H1 (cell line): Measurements from ENCODE around the gene STAMBPL1. TPM values are rescaled to one million over a fixed set of nuclear protein-coding genes. Genes with fewer than 3 reads are reported as not detected.

Source experiments
- CTCF ChIA-PET: fragments of 300-600 bp; sonication (Branson Sonifier 250); formaldehyde crosslinking; loops from one replicate; lab custom pipeline; 2021; ENCODE audit not compliant: partially characterized antibody; lab: Charles Lee
- POLR2A ChIA-PET: fragments of 300-600 bp; sonication (Branson Sonifier 250); formaldehyde crosslinking; loops from one replicate; lab custom pipeline; 2021; ENCODE audit warnings: inconsistent platforms; ENCODE audit not compliant: partially characterized antibody; lab: Charles Lee
- DNase-seq, 2 experiments: peaks; one replicate each; pipeline versions ENCODE4 v3.0.0 to v3.0.0-alpha.2; 2010 to 2022; ENCODE audit warnings: low spot score in 2 of 2, low read depth in 1 of 2, mixed read lengths in 1 of 2
- FAIRE-seq: peaks from 2 replicates; lab custom pipeline; 2011; peaks lifted over from hg19 to GRCh38; lab: Jason Lieb, UNC
- H2AFZ ChIP-seq: 2 replicates; pipeline ENCODE4 v1.8.1; 2012; ENCODE audit warnings: low read length, inconsistent platforms
- H2AK5ac ChIP-seq: 2 replicates; pipeline ENCODE4 v1.6.1; 2013; ENCODE audit warnings: low read depth, low read length
- H2BK120ac ChIP-seq: replicated peaks from 2 replicates; pipeline ENCODE3; 2013; ENCODE audit warnings: low read depth, low read length, inconsistent platforms
- H2BK12ac ChIP-seq: 2 replicates; pipeline ENCODE4 v1.6.1; 2013; ENCODE audit warnings: low read depth, low read length
- H2BK15ac ChIP-seq: 2 replicates; pipeline ENCODE4 v1.6.1; 2013; ENCODE audit warnings: low read length
- H2BK20ac ChIP-seq: 2 replicates; pipeline ENCODE4 v1.6.1; 2013; ENCODE audit warnings: low read length
- H2BK5ac ChIP-seq: 2 replicates; pipeline ENCODE4 v1.6.1; 2013; ENCODE audit warnings: low read depth, low read length
- H3K14ac ChIP-seq: 2 replicates; pipeline ENCODE4 v1.6.1; 2013; ENCODE audit warnings: inconsistent platforms; ENCODE audit not compliant: insufficient read length
- H3K18ac ChIP-seq: 2 replicates; pipeline ENCODE4 v1.6.1; 2013; ENCODE audit warnings: low read length; ENCODE audit errors: extremely low read depth
- H3K23ac ChIP-seq: 2 replicates; pipeline ENCODE4 v1.6.1; 2013; ENCODE audit warnings: inconsistent platforms; ENCODE audit not compliant: insufficient read length
- H3K23me2 ChIP-seq: 2 replicates; pipeline ENCODE4 v1.6.1; 2013; ENCODE audit warnings: low read depth, low read length
- H3K27ac ChIP-seq: 2 replicates; pipeline ENCODE4 v1.6.1; 2011; ENCODE audit warnings: low read depth, low read length, inconsistent platforms
- H3K27me3 ChIP-seq, 4 experiments: replicated peaks in 1 of 4; 1 replicate in 1 of 4; 2 replicates in 3 of 4; pipeline versions ENCODE4 v1.6.1 to v1.8.1; 2011 to 2013; ENCODE audit warnings: low read length in 3 of 4, mild to moderate bottlenecking in 3 of 4, inconsistent platforms in 2 of 4, mixed read lengths in 2 of 4, moderate library complexity in 1 of 4; ENCODE audit not compliant: control insufficient read depth in 3 of 4, insufficient read depth in 3 of 4; ENCODE audit errors: extremely low read depth in 1 of 4
- H3K36me3 ChIP-seq, 4 experiments: 2 replicates each; pipeline versions ENCODE4 v1.6.1 to v1.8.1; 2011 to 2013; ENCODE audit warnings: mild to moderate bottlenecking in 4 of 4, low read length in 3 of 4, moderate library complexity in 2 of 4, control low read depth in 1 of 4, inconsistent platforms in 1 of 4; ENCODE audit not compliant: insufficient read depth in 4 of 4, control insufficient read depth in 2 of 4
- H3K4ac ChIP-seq: replicated peaks from 2 replicates; pipeline ENCODE3; 2013; ENCODE audit warnings: low read length, low read depth, mixed read lengths, inconsistent platforms; ENCODE audit not compliant: insufficient read length
- H3K4me1 ChIP-seq, 4 experiments: replicated peaks in 1 of 4; 1 replicate in 1 of 4; 2 replicates in 3 of 4; pipeline versions ENCODE4 v1.6.1 to v1.8.1; 2011 to 2013; ENCODE audit warnings: low read length in 3 of 4, inconsistent platforms in 2 of 4, mixed read lengths in 1 of 4; ENCODE audit not compliant: insufficient read depth in 4 of 4, control insufficient read depth in 3 of 4
- H3K4me2 ChIP-seq, 2 experiments: 2 replicates each; pipeline versions ENCODE4 v1.6.1 to v1.8.1; 2011 to 2013; ENCODE audit warnings: low read depth in 2 of 2, low read length in 2 of 2, control low read depth in 1 of 2, inconsistent platforms in 1 of 2, mild to moderate bottlenecking in 1 of 2; ENCODE audit not compliant: insufficient read depth in 1 of 2
- H3K4me3 ChIP-seq, 4 experiments: fragments of 200-600, 300-600 bp in 1 of 4; sonication (generic), shearing (Covaris generic), sonication (Bioruptor Twin) in 1 of 4; 2 replicates each; pipeline versions ENCODE4 v1.5.1 to v1.8.1; 2011 to 2016; ENCODE audit warnings: low read length in 4 of 4, low read depth in 3 of 4, control low read depth in 2 of 4, inconsistent platforms in 2 of 4, mild to moderate bottlenecking in 2 of 4, mixed read lengths in 1 of 4, moderate library complexity in 1 of 4; ENCODE audit not compliant: insufficient read depth in 2 of 4; ENCODE audit errors: extremely low read depth in 1 of 4
- H3K56ac ChIP-seq: replicated peaks from 2 replicates; pipeline ENCODE3; 2013; ENCODE audit warnings: low read depth, mild to moderate bottlenecking, mixed read lengths, low read length, inconsistent platforms; ENCODE audit not compliant: insufficient read length
- H3K79me1 ChIP-seq: 2 replicates; pipeline ENCODE4 v1.6.1; 2013; ENCODE audit warnings: low read depth, low read length, control low read depth
- H3K79me2 ChIP-seq, 2 experiments: 2 replicates each; pipeline versions ENCODE4 v1.6.1 to v1.8.1; 2012 to 2013; ENCODE audit warnings: low read length in 2 of 2, mild to moderate bottlenecking in 2 of 2, inconsistent platforms in 1 of 2; ENCODE audit not compliant: insufficient read depth in 2 of 2, control insufficient read depth in 1 of 2
- H3K9ac ChIP-seq, 4 experiments: replicated peaks in 1 of 4; 1 replicate in 1 of 4; 2 replicates in 3 of 4; pipeline versions ENCODE4 v1.6.1 to v1.8.1; 2011 to 2013; ENCODE audit warnings: low read depth in 3 of 4, low read length in 3 of 4, control low read depth in 2 of 4, mild to moderate bottlenecking in 2 of 4, moderate library complexity in 2 of 4, inconsistent platforms in 1 of 4; ENCODE audit errors: extremely low read depth in 1 of 4
- H3K9me3 ChIP-seq, 2 experiments: 2 replicates each; pipeline versions ENCODE4 v1.6.1 to v1.8.1; 2012 to 2013; ENCODE audit warnings: mild to moderate bottlenecking in 2 of 2, moderate library complexity in 2 of 2, control low read depth in 1 of 2, inconsistent platforms in 1 of 2, low read depth in 1 of 2, low read length in 1 of 2, mixed read lengths in 1 of 2; ENCODE audit not compliant: insufficient read depth in 2 of 2
- H4K20me1 ChIP-seq, 2 experiments: replicated peaks in 1 of 2; 2 replicates each; pipeline versions ENCODE3 to v1.8.1; 2011 to 2013; ENCODE audit warnings: inconsistent platforms in 2 of 2, low read length in 2 of 2, mild to moderate bottlenecking in 1 of 2; ENCODE audit not compliant: insufficient read depth in 2 of 2, control insufficient read depth in 1 of 2
- H4K5ac ChIP-seq: 2 replicates; pipeline ENCODE4 v1.6.1; 2013; ENCODE audit warnings: low read length, low read depth, mixed read lengths, inconsistent platforms; ENCODE audit not compliant: insufficient read length
- H4K8ac ChIP-seq: 2 replicates; pipeline ENCODE4 v1.8.0; 2013; ENCODE audit warnings: mild to moderate bottlenecking, moderate library complexity, low read length, inconsistent platforms; ENCODE audit not compliant: insufficient read depth; ENCODE audit errors: extremely low read depth
- H4K91ac ChIP-seq: replicated peaks from 2 replicates; pipeline ENCODE3; 2013; ENCODE audit warnings: low read length, mixed read lengths, inconsistent platforms; ENCODE audit not compliant: insufficient read length
- CBX5 ChIP-seq: fragments of 300-800, 300-1000 bp; sonication (generic); IDR thresholded peaks from 2 replicates; pipeline ENCODE4 v1.7.1; 2016; ENCODE audit warnings: antibody characterized with exemption, low read length, low read depth
- EZH2 ChIP-seq: fragments of 200-600 bp; sonication (generic); IDR thresholded peaks from 2 replicates; pipeline ENCODE4 v1.7.1; 2012; ENCODE audit warnings: low read depth, mild to moderate bottlenecking, moderate library complexity, low read length, inconsistent platforms; ENCODE audit not compliant: severe bottlenecking
- GTF2F1 ChIP-seq: IDR thresholded peaks from 2 replicates; pipeline ENCODE4 v1.6.1; 2012; ENCODE audit warnings: low read depth, low read length, improper control_type of control experiment, borderline replicate concordance
- NRF1 ChIP-seq: IDR thresholded peaks from 2 replicates; pipeline ENCODE4 v1.6.1; 2011; ENCODE audit warnings: mild to moderate bottlenecking, low read depth, low read length, improper control_type of control experiment
- SRF ChIP-seq: IDR thresholded peaks from 2 replicates; pipeline ENCODE4 v1.6.1; 2011; ENCODE audit warnings: mild to moderate bottlenecking, low read depth, low read length, moderate library complexity
- SUZ12 ChIP-seq: fragments of 200-600 bp; sonication (generic); IDR thresholded peaks from 2 replicates; pipeline ENCODE4 v1.6.1; 2012; ENCODE audit warnings: mild to moderate bottlenecking, inconsistent platforms, low read length, moderate library complexity, mixed read lengths
- WGBS, 2 experiments: shearing (Covaris generic) in 1 of 2; methylation state at CpG; one replicate each; pipeline versions ENCODE4 v1.1.6 to v1.1.7; 2013 to 2015; ENCODE audit warnings: low lambda C conversion rate in 2 of 2, mixed read lengths in 2 of 2, inconsistent platforms in 1 of 2, low coverage in 1 of 2, missing lambda C conversion rate in 1 of 2; ENCODE audit not compliant: insufficient replicate concordance in 2 of 2, insufficient coverage in 1 of 2, insufficient read length in 1 of 2; ENCODE audit errors: extremely low coverage in 1 of 2, missing lambda C conversion rate in 1 of 2; 5-methylcytosine and 5-hydroxymethylcytosine counted together
- polyA plus RNA-seq, 7 experiments: library from polyadenylated mRNA; depleted of rRNA in 3 of 7; stranded (reverse) in 5 of 7; unstranded in 2 of 7; fragments of >200 nt in 5 of 7; fragments of 200-250 nt in 2 of 7; gene quantifications; 1 replicate in 5 of 7; 2 replicates in 1 of 7; 4 replicates in 1 of 7; pipeline versions ENCODE4 v1.2.1 to v1.2.3, GENCODE V29; 2011 to 2013; ENCODE audit warnings: missing spikeins in 2 of 7, mixed read lengths in 2 of 7
- total RNA-seq: library from RNA; stranded (reverse); fragmentation: NEBNext Ultra II Directional; extraction: Animal tissue kit (Norgen Biotek cat#: 25700); gene quantifications from 2 replicates; pipeline ENCODE4 v1.2.1, GENCODE V29; 2021
- TF ChIP-seq, protein P1 (sequence below): IDR thresholded peaks from 2 replicates; pipeline ENCODE4 v1.6.1; 2012; ENCODE audit warnings: inconsistent platforms

Gene STAMBPL1
- total and polyA plus RNA-seq, 2 of the 8 experiments (the other 6 are each of a cell fraction or from before 2014, with no cell fraction given) = 5.5 TPM

DNA sequence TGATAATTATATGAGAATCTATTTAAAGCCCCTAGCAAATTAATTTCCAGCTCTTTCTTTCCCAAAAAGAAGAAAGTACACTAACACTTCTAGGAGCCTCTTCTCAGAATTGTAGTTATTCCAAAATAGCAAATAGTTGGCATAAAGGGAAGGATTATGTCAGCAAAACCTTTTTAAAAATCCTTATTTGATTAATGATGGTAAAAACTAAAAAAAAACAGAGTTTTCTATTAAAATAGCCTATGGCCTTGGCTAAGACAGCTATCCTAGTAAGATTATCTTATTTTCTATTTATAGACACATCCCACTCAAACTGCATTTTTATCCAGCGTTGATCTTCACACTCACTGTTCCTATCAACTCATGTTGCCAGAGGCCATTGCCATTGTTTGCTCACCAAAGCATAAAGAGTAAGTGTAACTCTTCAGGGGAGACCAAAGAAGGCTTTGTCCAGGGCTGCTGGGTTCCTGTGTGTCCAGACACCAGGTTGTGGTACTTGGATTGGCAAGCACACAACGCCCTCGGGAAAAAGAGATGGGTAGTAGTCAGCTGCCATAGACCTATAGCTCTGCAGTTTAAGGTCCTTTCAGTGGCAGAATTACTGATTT is 41.0 kb downstream of the STAMBPL1 start:
- no peak overlapping the region for H3K18ac ChIP-seq
- H3K23me2 ChIP-seq = no peaks in the 10 kb centered on the region
- H3K4me3 ChIP-seq = no peak overlapping the region
- H3K27ac ChIP-seq = no peak overlapping the region
- DNase-seq = no peak
- no peak overlapping the region for H2BK5ac ChIP-seq
- no peak overlapping the region for H2BK20ac ChIP-seq
- no peak for TF ChIP-seq CBX5
- TF ChIP-seq SRF = no peak
- TF ChIP-seq, protein P1, sequence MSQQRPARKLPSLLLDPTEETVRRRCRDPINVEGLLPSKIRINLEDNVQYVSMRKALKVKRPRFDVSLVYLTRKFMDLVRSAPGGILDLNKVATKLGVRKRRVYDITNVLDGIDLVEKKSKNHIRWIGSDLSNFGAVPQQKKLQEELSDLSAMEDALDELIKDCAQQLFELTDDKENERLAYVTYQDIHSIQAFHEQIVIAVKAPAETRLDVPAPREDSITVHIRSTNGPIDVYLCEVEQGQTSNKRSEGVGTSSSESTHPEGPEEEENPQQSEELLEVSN = no peak
- TF ChIP-seq SUZ12 = no peak
- TF ChIP-seq EZH2 = no peak
- TF ChIP-seq GTF2F1 = no peak
- no peak for TF ChIP-seq NRF1
- H4K20me1 ChIP-seq = no peaks in the 10 kb centered on the region
- H3K9me3 ChIP-seq = no peaks in the 10 kb centered on the region
- no peak overlapping the region for H4K8ac ChIP-seq
- H3K9ac ChIP-seq = no peak overlapping the region
- no peak overlapping the region for H2BK15ac ChIP-seq
- ChIA-PET POLR2A (no interaction called here), CTCF (interaction anchor here (0.6 to 3.1 kb wide), 5 partner anchors 10 to 193 kb away, joined by 3 to 23 read pairs (median 4); no protein-coding TSS in a partner anchor)
- H3K23ac ChIP-seq = no peak overlapping the region
- 98% methylated on average over 3 of the region's 3 CpGs; no CpG with 5 or more reads in 1 of the 2 experiments for WGBS, 2 experiments
- H3K79me1 ChIP-seq = no peaks in the 10 kb centered on the region
- no peak for FAIRE-seq
- no peaks in the 10 kb centered on the region for H3K79me2 ChIP-seq
- H3K36me3 ChIP-seq = no peaks in the 10 kb centered on the region
- H2AFZ ChIP-seq = no peak overlapping the region
- no peak overlapping the region for H2AK5ac ChIP-seq
- no peak overlapping the region for H2BK12ac ChIP-seq
- H3K4me1 ChIP-seq = no peaks in the 10 kb centered on the region
- H3K56ac ChIP-seq = no peak overlapping the region
- H3K14ac ChIP-seq = no peak overlapping the region
- H3K4ac ChIP-seq = no peak overlapping the region
- H4K5ac ChIP-seq = no peak overlapping the region
- H3K27me3 ChIP-seq = no peaks in the 10 kb centered on the region
- H3K4me2 ChIP-seq = no peak overlapping the region
- no peak overlapping the region for H4K91ac ChIP-seq
- no peak overlapping the region for H2BK120ac ChIP-seq
